Stomach (tissue), 9 donors: ENCODE measurements around the gene DNM3. TPM values are rescaled to one million over a fixed set of nuclear protein-coding genes. Genes with fewer than 3 reads are reported as not detected.

ENCODE experiments used
- DNase-seq, 2 donors: peaks; one replicate each; pipeline versions ENCODE4 v3.0.0 to v3.0.0-alpha.2; 2013 to 2019
- H3K27ac ChIP-seq, 5 donors: fragments of 200-600 bp in 4 of 5; sonication (generic) in 4 of 5; one replicate each; pipeline ENCODE4 v1.5.1; 2013 to 2019; ENCODE audit warnings: mild to moderate bottlenecking in 1 of 5, moderate library complexity in 1 of 5
- H3K27me3 ChIP-seq, 3 donors: fragments of 200-600 bp; sonication (generic); one replicate each; pipeline ENCODE4 v1.5.1; 2017 to 2019; ENCODE audit warnings: mixed run types in 1 of 3
- H3K36me3 ChIP-seq, 4 donors: fragments of 200-600 bp; sonication (generic); 1 replicate in 3 of 4; 2 replicates in 1 of 4; pipeline ENCODE4 v1.5.1; 2016 to 2019
- H3K4me1 ChIP-seq, 4 donors: fragments of 200-600 bp; sonication (generic); one replicate each; pipeline ENCODE4 v1.5.1; 2016 to 2019
- H3K4me3 ChIP-seq, 4 donors: fragments of 200-600 bp; sonication (generic) in 3 of 4; one replicate each; pipeline ENCODE4 v1.5.1; 2016 to 2019; ENCODE audit warnings: mild to moderate bottlenecking in 1 of 4
- H3K9me3 ChIP-seq, 4 donors: fragments of 200-600 bp; sonication (generic); one replicate each; pipeline ENCODE4 v1.5.1; 2016 to 2019
- CTCF ChIP-seq, 7 experiments: fragments of 450-650 bp in 4 of 7; fragments of 200-600 bp in 3 of 7; sonication (generic) in 3 of 7; IDR thresholded peaks; one replicate each; pipeline ENCODE4 v1.5.1; 2016 to 2019; ENCODE audit warnings: antibody characterized with exemption in 7 of 7, control low read depth in 2 of 7, mild to moderate bottlenecking in 1 of 7
- EP300 ChIP-seq: sonication (generic); formaldehyde crosslinking; IDR thresholded peaks from one replicate; pipeline ENCODE4 v1.6.1; 2017; ENCODE audit warnings: antibody characterized with exemption
- POLR2A ChIP-seq, 4 donors: fragments of 450-650 bp; IDR thresholded peaks; one replicate each; pipeline ENCODE4 v1.6.1; 2016; ENCODE audit warnings: antibody characterized with exemption in 4 of 4, control low read depth in 2 of 4, mild to moderate bottlenecking in 1 of 4, moderate library complexity in 1 of 4
- POLR2AphosphoS5 ChIP-seq, 3 donors: sonication (generic); formaldehyde crosslinking; IDR thresholded peaks; one replicate each; pipeline ENCODE4 v1.6.1; 2016; ENCODE audit warnings: antibody characterized with exemption in 3 of 3
- whole genome bisulfite sequencing, 5 donors: extraction: QIAGEN DNeasy Blood & Tissue Kit in 3 of 5; methylation state at CpG; one replicate each; pipeline versions ENCODE4 v1.1.5 to v1.1.7; 2013 to 2018; 5-methylcytosine and 5-hydroxymethylcytosine counted together
- intact Hi-C: fragments of 100-400 bp; cut with DNase I; formaldehyde crosslinking; loops from one replicate; pipeline ENCODE4 v1.15.1; 2023; ENCODE audit warnings: low total_unique reads
- polyA plus RNA-seq, 3 donors: library from polyadenylated mRNA; stranded (reverse); fragments of 200-250 nt; gene quantifications; one replicate each; pipeline ENCODE4 v1.2.3, GENCODE V29; 2013
- total RNA-seq, 5 donors: library from RNA; depleted of rRNA; stranded (reverse); fragments of >200 nt; gene quantifications; one replicate each; pipeline versions ENCODE4 v1.1.0 to v1.2.3, GENCODE V29; 2014 to 2016
- donor health status: healthy with polysubstance abuse.
- donor health status: Bipolar disorder and iron deficiency.
- donor health status: healthy.

Gene DNM3
- total and polyA plus RNA-seq, 8 donors: 0.58 to 13.8 (median 2.2) TPM

DNA sequence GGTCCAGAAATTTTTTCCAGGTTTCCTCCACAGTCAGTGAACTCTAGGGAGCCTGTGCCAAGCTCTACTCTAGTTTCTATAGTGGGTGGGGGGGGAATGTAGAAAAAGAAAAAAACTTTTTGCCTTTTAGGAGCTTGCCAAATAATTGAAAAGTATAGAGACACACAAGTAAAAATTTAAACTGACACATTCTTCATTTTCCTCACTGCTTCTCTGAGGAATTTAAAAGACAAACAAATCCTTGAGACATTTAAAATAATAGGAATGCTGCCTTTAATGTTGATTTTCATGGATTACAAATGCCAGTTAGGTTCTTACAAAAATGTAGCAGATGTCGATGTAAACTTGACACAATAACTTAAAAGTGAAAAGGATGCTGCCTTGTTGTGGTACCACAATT lies 241.9 kb downstream of the DNM3 start:
- no peak overlapping the region for H3K27ac ChIP-seq
- H3K4me1 ChIP-seq: no peaks in the 10 kb centered on the region
- WGBS, 5 donors: 64 to 90% (median 78%) methylated on average over 1 of the region's 1 CpG
- no peaks in the 10 kb centered on the region for H3K27me3 ChIP-seq
- H3K4me3 ChIP-seq: no peak overlapping the region
- TF ChIP-seq POLR2A (IDR thresholded peaks at IDR 0.05): no peak
- TF ChIP-seq POLR2AphosphoS5 (IDR thresholded peaks at IDR 0.05): no peak
- no peak for TF ChIP-seq EP300
- no peak for TF ChIP-seq CTCF (IDR thresholded peaks at IDR 0.05)
- intact Hi-C loops: loop anchor here (10.0 kb wide), 1 partner anchor 322 kb away; no protein-coding TSS in a partner anchor
- H3K36me3 ChIP-seq: peaks cover 0 to 4% (median 0%) of the 10 kb centered on the region in 4 donors
- no peak for DNase-seq
- no peaks in the 10 kb centered on the region for H3K9me3 ChIP-seq

- peaks cover 0 to 4% (median 0%) of the 10 kb centered on the region in 4 donors for H3K36me3 ChIP-seq
- 69 to 79% (median 74%) methylated on average over 2 of the region's 2 CpGs for WGBS, 5 donors
Measured at GRCh38 chr1:172084876-172085275, 243.6 kb downstream of the DNM3 start.

GRCh38 chr1:172085317-172085716 lies 244.0 kb downstream of the DNM3 start:
- TF ChIP-seq POLR2AphosphoS5 (IDR thresholded peaks at IDR 0.05) (no peak), POLR2A (IDR thresholded peaks at IDR 0.05) (no peak), CTCF (IDR thresholded peaks at IDR 0.05) (no peak), EP300 (no peak)
- WGBS, 5 donors: 44 to 74% (median 59%) methylated on average over 3 of the region's 3 CpGs
- H3K9me3 ChIP-seq: no peaks in the 10 kb centered on the region
- H3K27me3 ChIP-seq: no peaks in the 10 kb centered on the region
- H3K36me3 ChIP-seq: peaks cover 0 to 4% (median 0%) of the 10 kb centered on the region in 4 donors
- intact Hi-C loops: loop anchor here (10.0 kb wide), 1 partner anchor 319 kb away; no protein-coding TSS in a partner anchor
- DNase-seq: no peak
- H3K4me1 ChIP-seq: no peaks in the 10 kb centered on the region
- no peak overlapping the region for H3K27ac ChIP-seq
- no peak overlapping the region for H3K4me3 ChIP-seq

More at GRCh38 chr1:172084876-172085275, 243.6 kb downstream of the DNM3 start:
- Histone ChIP-seq H3K4me3 (no peak overlapping the region), H3K9me3 (no peaks in the 10 kb centered on the region), H3K27ac (no peak overlapping the region), H3K27me3 (no peaks in the 10 kb centered on the region), H3K4me1 (no peaks in the 10 kb centered on the region)
- intact Hi-C loops: loop anchor here (10.0 kb wide), 1 partner anchor 320 kb away; no protein-coding TSS in a partner anchor
- DNase-seq: peak in 1 of 2 donors; percentile 26
- TF ChIP-seq POLR2AphosphoS5 (IDR thresholded peaks at IDR 0.05): no peak
- no peak for TF ChIP-seq POLR2A (IDR thresholded peaks at IDR 0.05)
- TF ChIP-seq CTCF (IDR thresholded peaks at IDR 0.05): no peak
- no peak for TF ChIP-seq EP300

- WGBS, 5 donors: 63 to 88% (median 77%) methylated on average over 2 of the region's 2 CpGs
- H3K27ac ChIP-seq: no peak overlapping the region
- no peak for TF ChIP-seq POLR2A (IDR thresholded peaks at IDR 0.05)
- no peak for TF ChIP-seq CTCF (IDR thresholded peaks at IDR 0.05)
- no peak for TF ChIP-seq EP300
- TF ChIP-seq POLR2AphosphoS5 (IDR thresholded peaks at IDR 0.05): no peak
- no peaks in the 10 kb centered on the region for H3K9me3 ChIP-seq
- peak in 1 of 2 donors; percentile 33 for DNase-seq
- no peaks in the 10 kb centered on the region for H3K4me1 ChIP-seq
- intact Hi-C loops: loop anchor here (10.0 kb wide), 1 partner anchor 319 kb away; no protein-coding TSS in a partner anchor
- no peaks in the 10 kb centered on the region for H3K27me3 ChIP-seq
- H3K36me3 ChIP-seq: peaks cover 0 to 4% (median 0%) of the 10 kb centered on the region in 4 donors
- no peak overlapping the region for H3K4me3 ChIP-seq
Measured at GRCh38 chr1:172086137-172086536, 244.8 kb downstream of the DNM3 start.
